SK-N-SH (cell line): Measurements from ENCODE around the gene TSPAN7.

Experiments
- CHD2 ChIP-seq: fragments of 150-350 bp; IDR thresholded peaks from 2 replicates; pipeline ENCODE4 v1.6.1; 2018; ENCODE audit warnings: low read length; ENCODE audit not compliant: partially characterized antibody
- FOXJ3 ChIP-seq: sonication (generic); formaldehyde crosslinking; IDR thresholded peaks from 2 replicates; pipeline ENCODE4 v1.5.1; 2020; ENCODE audit warnings: mild to moderate bottlenecking, missing genetic modification reagents
- POLR2AphosphoS5 ChIP-seq: IDR thresholded peaks from 2 replicates; pipeline ENCODE4 v1.6.1; 2012; ENCODE audit warnings: low read depth, low read length
- RXRA ChIP-seq: IDR thresholded peaks from 2 replicates; pipeline ENCODE4 v1.4.0; 2012; ENCODE audit warnings: low read depth, mild to moderate bottlenecking, borderline replicate concordance
- SIN3A ChIP-seq: IDR thresholded peaks from 2 replicates; pipeline ENCODE4 v1.6.1; 2012; ENCODE audit warnings: low read depth, mild to moderate bottlenecking, low read length, moderate library complexity, borderline replicate concordance
- YY1 ChIP-seq: IDR thresholded peaks from 2 replicates; pipeline ENCODE4 v1.4.0; 2012; ENCODE audit warnings: low read depth, mild to moderate bottlenecking
- TF ChIP-seq, protein P1 (sequence below): fragments of 200-600 bp; sonication (generic); IDR thresholded peaks from 2 replicates; pipeline ENCODE4 v1.6.1; 2017; ENCODE audit warnings: antibody characterized with exemption, mild to moderate bottlenecking, moderate library complexity
- TF ChIP-seq, protein P2 (sequence below): IDR thresholded peaks from 2 replicates; pipeline ENCODE4 v1.6.1; 2012; ENCODE audit warnings: mild to moderate bottlenecking, low read depth, low read length, moderate library complexity
- TF ChIP-seq, protein P3 (sequence below): IDR thresholded peaks from 2 replicates; pipeline ENCODE4 v1.4.0; 2012; ENCODE audit warnings: low read depth
- TF ChIP-seq, protein P4 (sequence below): IDR thresholded peaks from 2 replicates; pipeline ENCODE4 v1.4.0; 2012; ENCODE audit warnings: low read depth, borderline replicate concordance
- TF ChIP-seq, protein P5 (sequence below): IDR thresholded peaks from 2 replicates; pipeline ENCODE4; 2012

DNA sequence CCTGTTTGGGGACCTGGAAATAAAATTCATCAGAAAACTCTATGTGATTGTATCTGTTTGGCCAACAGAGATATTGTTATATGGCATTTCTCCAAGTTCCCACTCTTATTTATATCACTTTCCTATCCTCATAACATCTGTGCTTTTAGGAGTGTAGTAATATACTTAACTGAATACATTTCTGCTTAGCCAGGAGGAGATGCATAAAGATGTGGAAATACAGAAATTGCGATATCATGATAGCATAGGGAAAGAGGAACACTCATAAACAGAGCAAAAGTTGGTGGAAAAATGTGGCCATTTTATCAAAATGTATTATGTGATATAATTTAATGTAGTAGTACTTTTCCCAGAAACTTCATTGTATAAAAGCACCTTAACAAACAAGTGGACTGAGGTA lies 46.1 kb upstream of the TSPAN7 start:
- TF ChIP-seq CHD2 (no peak), POLR2AphosphoS5 (no peak), FOXJ3 (CRISPR knock-in tag) (no peak), RXRA (no peak), YY1 (no peak), SIN3A (no peak)
- TF ChIP-seq, protein P1, sequence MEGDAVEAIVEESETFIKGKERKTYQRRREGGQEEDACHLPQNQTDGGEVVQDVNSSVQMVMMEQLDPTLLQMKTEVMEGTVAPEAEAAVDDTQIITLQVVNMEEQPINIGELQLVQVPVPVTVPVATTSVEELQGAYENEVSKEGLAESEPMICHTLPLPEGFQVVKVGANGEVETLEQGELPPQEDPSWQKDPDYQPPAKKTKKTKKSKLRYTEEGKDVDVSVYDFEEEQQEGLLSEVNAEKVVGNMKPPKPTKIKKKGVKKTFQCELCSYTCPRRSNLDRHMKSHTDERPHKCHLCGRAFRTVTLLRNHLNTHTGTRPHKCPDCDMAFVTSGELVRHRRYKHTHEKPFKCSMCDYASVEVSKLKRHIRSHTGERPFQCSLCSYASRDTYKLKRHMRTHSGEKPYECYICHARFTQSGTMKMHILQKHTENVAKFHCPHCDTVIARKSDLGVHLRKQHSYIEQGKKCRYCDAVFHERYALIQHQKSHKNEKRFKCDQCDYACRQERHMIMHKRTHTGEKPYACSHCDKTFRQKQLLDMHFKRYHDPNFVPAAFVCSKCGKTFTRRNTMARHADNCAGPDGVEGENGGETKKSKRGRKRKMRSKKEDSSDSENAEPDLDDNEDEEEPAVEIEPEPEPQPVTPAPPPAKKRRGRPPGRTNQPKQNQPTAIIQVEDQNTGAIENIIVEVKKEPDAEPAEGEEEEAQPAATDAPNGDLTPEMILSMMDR, result no peak
- TF ChIP-seq, protein P2, sequence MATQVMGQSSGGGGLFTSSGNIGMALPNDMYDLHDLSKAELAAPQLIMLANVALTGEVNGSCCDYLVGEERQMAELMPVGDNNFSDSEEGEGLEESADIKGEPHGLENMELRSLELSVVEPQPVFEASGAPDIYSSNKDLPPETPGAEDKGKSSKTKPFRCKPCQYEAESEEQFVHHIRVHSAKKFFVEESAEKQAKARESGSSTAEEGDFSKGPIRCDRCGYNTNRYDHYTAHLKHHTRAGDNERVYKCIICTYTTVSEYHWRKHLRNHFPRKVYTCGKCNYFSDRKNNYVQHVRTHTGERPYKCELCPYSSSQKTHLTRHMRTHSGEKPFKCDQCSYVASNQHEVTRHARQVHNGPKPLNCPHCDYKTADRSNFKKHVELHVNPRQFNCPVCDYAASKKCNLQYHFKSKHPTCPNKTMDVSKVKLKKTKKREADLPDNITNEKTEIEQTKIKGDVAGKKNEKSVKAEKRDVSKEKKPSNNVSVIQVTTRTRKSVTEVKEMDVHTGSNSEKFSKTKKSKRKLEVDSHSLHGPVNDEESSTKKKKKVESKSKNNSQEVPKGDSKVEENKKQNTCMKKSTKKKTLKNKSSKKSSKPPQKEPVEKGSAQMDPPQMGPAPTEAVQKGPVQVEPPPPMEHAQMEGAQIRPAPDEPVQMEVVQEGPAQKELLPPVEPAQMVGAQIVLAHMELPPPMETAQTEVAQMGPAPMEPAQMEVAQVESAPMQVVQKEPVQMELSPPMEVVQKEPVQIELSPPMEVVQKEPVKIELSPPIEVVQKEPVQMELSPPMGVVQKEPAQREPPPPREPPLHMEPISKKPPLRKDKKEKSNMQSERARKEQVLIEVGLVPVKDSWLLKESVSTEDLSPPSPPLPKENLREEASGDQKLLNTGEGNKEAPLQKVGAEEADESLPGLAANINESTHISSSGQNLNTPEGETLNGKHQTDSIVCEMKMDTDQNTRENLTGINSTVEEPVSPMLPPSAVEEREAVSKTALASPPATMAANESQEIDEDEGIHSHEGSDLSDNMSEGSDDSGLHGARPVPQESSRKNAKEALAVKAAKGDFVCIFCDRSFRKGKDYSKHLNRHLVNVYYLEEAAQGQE, result no peak
- TF ChIP-seq, protein P3, sequence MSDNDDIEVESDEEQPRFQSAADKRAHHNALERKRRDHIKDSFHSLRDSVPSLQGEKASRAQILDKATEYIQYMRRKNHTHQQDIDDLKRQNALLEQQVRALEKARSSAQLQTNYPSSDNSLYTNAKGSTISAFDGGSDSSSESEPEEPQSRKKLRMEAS, result no peak
- TF ChIP-seq, protein P4, sequence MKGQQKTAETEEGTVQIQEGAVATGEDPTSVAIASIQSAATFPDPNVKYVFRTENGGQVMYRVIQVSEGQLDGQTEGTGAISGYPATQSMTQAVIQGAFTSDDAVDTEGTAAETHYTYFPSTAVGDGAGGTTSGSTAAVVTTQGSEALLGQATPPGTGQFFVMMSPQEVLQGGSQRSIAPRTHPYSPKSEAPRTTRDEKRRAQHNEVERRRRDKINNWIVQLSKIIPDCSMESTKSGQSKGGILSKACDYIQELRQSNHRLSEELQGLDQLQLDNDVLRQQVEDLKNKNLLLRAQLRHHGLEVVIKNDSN, result no peak
- TF ChIP-seq, protein P5, sequence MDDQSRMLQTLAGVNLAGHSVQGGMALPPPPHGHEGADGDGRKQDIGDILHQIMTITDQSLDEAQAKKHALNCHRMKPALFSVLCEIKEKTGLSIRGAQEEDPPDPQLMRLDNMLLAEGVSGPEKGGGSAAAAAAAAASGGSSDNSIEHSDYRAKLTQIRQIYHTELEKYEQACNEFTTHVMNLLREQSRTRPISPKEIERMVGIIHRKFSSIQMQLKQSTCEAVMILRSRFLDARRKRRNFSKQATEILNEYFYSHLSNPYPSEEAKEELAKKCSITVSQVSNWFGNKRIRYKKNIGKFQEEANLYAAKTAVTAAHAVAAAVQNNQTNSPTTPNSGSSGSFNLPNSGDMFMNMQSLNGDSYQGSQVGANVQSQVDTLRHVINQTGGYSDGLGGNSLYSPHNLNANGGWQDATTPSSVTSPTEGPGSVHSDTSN, result no peak
